ENCODE measurements around the gene ADAMTS3.

The ADAMTS3 gene

GRCh38 chr4:72394012-72394663 lies 174.9 kb downstream of the ADAMTS3 start:
- no peak for DNase-seq

- DNase-seq = no peak
Measured at GRCh38 chr4:72391281-72391680, 177.7 kb downstream of the ADAMTS3 start.

GRCh38 chr4:72390409-72390808 lies 178.6 kb downstream of the ADAMTS3 start:
- no peak for DNase-seq

- DNase-seq = no peak
Measured at GRCh38 chr4:72388521-72388920, 180.5 kb downstream of the ADAMTS3 start.

GRCh38 chr4:72387959-72388358 lies 181.1 kb downstream of the ADAMTS3 start:
- DNase-seq = no peak

GRCh38 chr4:72383439-72383838 lies 185.6 kb downstream of the ADAMTS3 start:
- DNase-seq = no peak

- no peak for DNase-seq
Measured at GRCh38 chr4:72378901-72379300, 190.1 kb downstream of the ADAMTS3 start.

GRCh38 chr4:72377491-72378194 lies 191.4 kb downstream of the ADAMTS3 start:
- DNase-seq = no peak

- DNase-seq = no peak
Measured at GRCh38 chr4:72376901-72377300, 192.1 kb downstream of the ADAMTS3 start.

- DNase-seq = no peak
Measured at GRCh38 chr4:72375073-72375736, 193.8 kb downstream of the ADAMTS3 start.

- DNase-seq = no peak
Measured at GRCh38 chr4:72374159-72374558, 194.9 kb downstream of the ADAMTS3 start.

- no peak for DNase-seq
Measured at GRCh38 chr4:72366601-72367000, 202.4 kb downstream of the ADAMTS3 start.

GRCh38 chr4:72365981-72366380 lies 203.0 kb downstream of the ADAMTS3 start:
- no peak for DNase-seq

GRCh38 chr4:72365016-72365415 lies 204.0 kb downstream of the ADAMTS3 start:
- DNase-seq = no peak

GRCh38 chr4:72360075-72360474 lies 208.9 kb downstream of the ADAMTS3 start:
- no peak for DNase-seq

GRCh38 chr4:72358483-72358882 lies 210.5 kb downstream of the ADAMTS3 start:
- no peak for DNase-seq

- DNase-seq = no peak
Measured at GRCh38 chr4:72357908-72358307, 211.1 kb downstream of the ADAMTS3 start.

- DNase-seq = no peak
Measured at GRCh38 chr4:72352711-72353110, 216.3 kb downstream of the ADAMTS3 start.

- DNase-seq = no peak
Measured at GRCh38 chr4:72351521-72351920, 217.5 kb downstream of the ADAMTS3 start.

- DNase-seq = no peak
Measured at GRCh38 chr4:72348701-72349100, 220.3 kb downstream of the ADAMTS3 start.

- no peak for DNase-seq
Measured at GRCh38 chr4:72344418-72344817, 224.6 kb downstream of the ADAMTS3 start.

- no peak for DNase-seq
Measured at GRCh38 chr4:72341432-72341820, 227.6 kb downstream of the ADAMTS3 start.

GRCh38 chr4:72340803-72341431 lies 228.1 kb downstream of the ADAMTS3 start:
- DNase-seq = no peak

- no peak for DNase-seq
Measured at GRCh38 chr4:72338060-72338459, 231.0 kb downstream of the ADAMTS3 start.

All from NCI-H1436 (cell line).